ENCODE measurements around the gene ZNF165.
"Not testable (repeated sequence)": the region's sequence is repeated elsewhere in the genome, so short reads cannot be mapped to it uniquely, and the experiment has no call there.

The ZNF165 gene

GRCh38 chr6:28080381-28080630 lies at the start of gene ZNF165:
ZNF165 (plus strand) TSS chr6:28080568; CDS start chr6:28085481, 4,913 bp downstream.
- not testable (repeated sequence) for DNase-seq

- no peak for DNase-seq
These were observed 26.8 kb upstream of the ZNF165 start for GRCh38 chr6:28053584-28053983.

- DNase-seq, result no peak
These were observed 20.0 kb upstream of the ZNF165 start for GRCh38 chr6:28060405-28060804.

- DNase-seq, result no peak
These were observed 16.1 kb upstream of the ZNF165 start for GRCh38 chr6:28064272-28064671.

GRCh38 chr6:28068067-28068466 lies 12.3 kb upstream of the ZNF165 start:
- no peak for DNase-seq

- not testable (repeated sequence) for DNase-seq
These were observed 9.4 kb upstream of the ZNF165 start for GRCh38 chr6:28070968-28071367.

GRCh38 chr6:28078050-28078449 lies 2.3 kb upstream of the ZNF165 start:
- DNase-seq, result no peak

GRCh38 chr6:28078836-28079235 lies 1.5 kb upstream of the ZNF165 start:
- DNase-seq, result no peak

GRCh38 chr6:28080631-28081485 lies 490 bp downstream of the ZNF165 start:
- DNase-seq, result peak; percentile 96

- DNase-seq, result no peak
These were observed 1.1 kb downstream of the ZNF165 start for GRCh38 chr6:28081486-28081751.

- no peak for DNase-seq
These were observed 2.6 kb downstream of the ZNF165 start for GRCh38 chr6:28082939-28083338.

- no peak for DNase-seq
These were observed 8.7 kb downstream of the ZNF165 start for GRCh38 chr6:28089054-28089453.

- DNase-seq, result no peak
These were observed 10.7 kb downstream of the ZNF165 start for GRCh38 chr6:28090917-28091586.

- DNase-seq, result not testable (repeated sequence)
These were observed 21.9 kb downstream of the ZNF165 start for GRCh38 chr6:28102222-28102621.

GRCh38 chr6:28102699-28103098 lies 22.3 kb downstream of the ZNF165 start:
- not testable (repeated sequence) for DNase-seq

- DNase-seq, result peak; percentile 87
These were observed 24.2 kb downstream of the ZNF165 start for GRCh38 chr6:28104392-28105244.

- DNase-seq, result no peak
These were observed 24.9 kb downstream of the ZNF165 start for GRCh38 chr6:28105245-28105639.

- DNase-seq, result peak; percentile 48
These were observed 27.1 kb downstream of the ZNF165 start for GRCh38 chr6:28107506-28107905.

GRCh38 chr6:28111964-28112363 lies 31.6 kb downstream of the ZNF165 start:
- no peak for DNase-seq

GRCh38 chr6:28115799-28116198 lies 35.4 kb downstream of the ZNF165 start:
- DNase-seq, result no peak

- no peak for DNase-seq
These were observed 37.1 kb downstream of the ZNF165 start for GRCh38 chr6:28117386-28118050.

GRCh38 chr6:28118217-28118616 lies 37.8 kb downstream of the ZNF165 start:
- no peak for DNase-seq

GRCh38 chr6:28121876-28122275 lies 41.5 kb downstream of the ZNF165 start:
- DNase-seq, result no peak
